ENCODE results near the gene SFXN2.

- no peak for TF ChIP-seq POLR2A (IDR thresholded peaks at IDR 0.05; ENCODE audit: low read length)
- TF ChIP-seq GATA1 (IDR thresholded peaks at IDR 0.05; ENCODE audit: low read depth, low read length): no peak
Observed at GRCh38 chr10:102705531-102705930, 8.9 kb upstream of the SFXN2 start.

All from erythroblast (primary cell).